Ovary (tissue), 3 donors: ENCODE data around the gene BTBD18.

Experiments
- CTCF ChIP-seq, 3 donors: fragments of 450-650 bp in 2 of 3; fragments of 200-600 bp in 1 of 3; IDR thresholded peaks; one replicate each; pipeline versions ENCODE4 v1.5.1 to v1.8.0; 2016 to 2022; ENCODE audit warnings: antibody characterized with exemption in 3 of 3, mild to moderate bottlenecking in 1 of 3
- POLR2A ChIP-seq: fragments of 450-650 bp; IDR thresholded peaks from one replicate; pipeline ENCODE4 v1.6.1; 2017; ENCODE audit warnings: antibody characterized with exemption, mild to moderate bottlenecking, moderate library complexity
- donor health status: DM: no; HTN: no; CAD: no.

- TF ChIP-seq CTCF (IDR thresholded peaks at IDR 0.05) (no peak), POLR2A (no peak)
Measured at GRCh38 chr11:57762235-57762861, 10.7 kb upstream of the BTBD18 start.
